Neural cell (in vitro differentiated cells): Measurements from ENCODE around the gene HSPBAP1.

Experiments
- CTCF ChIP-seq: fragments of 450-650 bp; IDR thresholded peaks from 2 replicates; pipeline ENCODE4 v1.5.1; 2014; ENCODE audit warnings: antibody characterized with exemption, mild to moderate bottlenecking, moderate library complexity; ENCODE audit not compliant: poor library complexity, severe bottlenecking
- EZH2 ChIP-seq: fragments of 200-600, 300-800 bp; shearing (Covaris generic), sonication (generic); IDR thresholded peaks from 2 replicates; pipeline ENCODE4 v1.6.1; 2014; ENCODE audit warnings: antibody characterized with exemption, low read length, borderline replicate concordance, mild to moderate bottlenecking; ENCODE audit not compliant: insufficient read depth, poor library complexity, severe bottlenecking
- TAF1 ChIP-seq: IDR thresholded peaks from 2 replicates; pipeline ENCODE4 v1.6.1; 2012; ENCODE audit warnings: low read depth

GRCh38 chr3:122739172-122739571 lies 54.5 kb downstream of the HSPBAP1 start:
- TF ChIP-seq EZH2 = no peak
- no peak for TF ChIP-seq TAF1
- TF ChIP-seq CTCF = no peak
